Mucosa of descending colon (tissue), 3 donors: Measurements from ENCODE around the gene OPRD1. TPM values are rescaled to one million over a fixed set of nuclear protein-coding genes. Genes with fewer than 3 reads are reported as not detected.
"Not testable (repeated sequence)": the region's sequence is repeated elsewhere in the genome, so short reads cannot be mapped to it uniquely, and the experiment has no call there.

ENCODE experiments used
- ATAC-seq: fragments of 200-7000 bp; cut with Tn5 transposase; one replicate; pipeline ENCODE4 v1.9.1; 2020; ENCODE audit warnings: mild to moderate bottlenecking, moderate library complexity
- DNase-seq, 3 donors: peaks; one replicate each; pipeline ENCODE4 v3.0.0-alpha.2; 2020
- H3K36me3 ChIP-seq: fragments of 200-600 bp; one replicate; pipeline ENCODE4 v1.8.0; 2021; ENCODE audit warnings: low read depth, mild to moderate bottlenecking
- H3K4me1 ChIP-seq: fragments of 200-600 bp; one replicate; pipeline ENCODE4 v1.8.0; 2021; ENCODE audit warnings: low read depth, mild to moderate bottlenecking
- H3K4me3 ChIP-seq: fragments of 200-600 bp; one replicate; pipeline ENCODE4 v1.8.0; 2021; ENCODE audit warnings: mild to moderate bottlenecking
- H3K9me3 ChIP-seq: fragments of 200-600 bp; one replicate; pipeline ENCODE4 v1.8.0; 2021; ENCODE audit warnings: mild to moderate bottlenecking
- intact Hi-C, 2 donors: fragments of 100-400 bp; cut with DNase I in 1 of 2; cut with micrococcal nuclease in 1 of 2; formaldehyde crosslinking; loops; one replicate each; pipeline versions ENCODE4 v1.11.0 to v1.11.1; 2022; cut with DNase I, micrococcal nuclease
- total RNA-seq, 3 donors: library from RNA; stranded (reverse); fragmentation: NEBNext Ultra II Directional in 2 of 3; extraction: Animal tissue kit (Norgen Biotek cat#: 25700) in 2 of 3; gene quantifications; one replicate each; pipeline versions ENCODE4 v1.2.1 to v1.2.4, GENCODE V29; 2021 to 2023
- TF ChIP-seq, protein P1 (sequence below): fragments of 200-600 bp; IDR thresholded peaks from one replicate; pipeline ENCODE4 v1.8.0; 2022; ENCODE audit warnings: antibody characterized with exemption, mild to moderate bottlenecking
- donor health status: DM: no; HTN: no; CAD: no; lungs with moderate emphysema.
- donor health status: DM: no; HTN: no; CAD: no.
- donor health status: DM: no; HTN: yes; CAD: no.

OPRD1 gene
- total RNA-seq, 3 donors from 2014 or later, result 0.06 to 1.1 (median 0.48) TPM

DNA sequence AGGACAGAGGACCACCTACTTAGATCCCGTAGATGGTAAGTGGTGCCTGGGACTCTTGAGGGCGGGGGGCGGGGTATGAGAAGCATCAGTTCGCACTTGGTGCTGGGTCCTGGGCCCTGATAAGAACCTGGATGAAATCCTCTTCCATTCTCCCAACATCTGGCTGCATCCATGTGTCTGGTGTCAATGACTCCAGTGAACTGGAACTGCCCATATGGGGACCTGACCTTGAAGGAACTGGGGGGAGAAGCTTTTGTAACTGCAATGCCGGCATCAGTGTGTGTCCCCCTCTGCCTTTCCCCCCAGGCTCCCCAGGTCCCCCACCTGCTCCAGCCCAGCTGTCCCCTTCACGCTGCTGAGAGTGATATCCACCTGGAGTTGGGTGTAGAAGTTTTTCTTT is 52.7 kb downstream of the OPRD1 start:
- no peaks in the 10 kb centered on the region for H3K9me3 ChIP-seq
- intact Hi-C loops, result no loop called here
- DNase-seq (no peak), ATAC-seq (no peak)
- H3K4me3 ChIP-seq, result no peak overlapping the region
- H3K36me3 ChIP-seq, result no peaks in the 10 kb centered on the region
- peaks cover 6% of the 10 kb centered on the region for H3K4me1 ChIP-seq
- TF ChIP-seq, protein P1, sequence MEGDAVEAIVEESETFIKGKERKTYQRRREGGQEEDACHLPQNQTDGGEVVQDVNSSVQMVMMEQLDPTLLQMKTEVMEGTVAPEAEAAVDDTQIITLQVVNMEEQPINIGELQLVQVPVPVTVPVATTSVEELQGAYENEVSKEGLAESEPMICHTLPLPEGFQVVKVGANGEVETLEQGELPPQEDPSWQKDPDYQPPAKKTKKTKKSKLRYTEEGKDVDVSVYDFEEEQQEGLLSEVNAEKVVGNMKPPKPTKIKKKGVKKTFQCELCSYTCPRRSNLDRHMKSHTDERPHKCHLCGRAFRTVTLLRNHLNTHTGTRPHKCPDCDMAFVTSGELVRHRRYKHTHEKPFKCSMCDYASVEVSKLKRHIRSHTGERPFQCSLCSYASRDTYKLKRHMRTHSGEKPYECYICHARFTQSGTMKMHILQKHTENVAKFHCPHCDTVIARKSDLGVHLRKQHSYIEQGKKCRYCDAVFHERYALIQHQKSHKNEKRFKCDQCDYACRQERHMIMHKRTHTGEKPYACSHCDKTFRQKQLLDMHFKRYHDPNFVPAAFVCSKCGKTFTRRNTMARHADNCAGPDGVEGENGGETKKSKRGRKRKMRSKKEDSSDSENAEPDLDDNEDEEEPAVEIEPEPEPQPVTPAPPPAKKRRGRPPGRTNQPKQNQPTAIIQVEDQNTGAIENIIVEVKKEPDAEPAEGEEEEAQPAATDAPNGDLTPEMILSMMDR, result no peak

DNA sequence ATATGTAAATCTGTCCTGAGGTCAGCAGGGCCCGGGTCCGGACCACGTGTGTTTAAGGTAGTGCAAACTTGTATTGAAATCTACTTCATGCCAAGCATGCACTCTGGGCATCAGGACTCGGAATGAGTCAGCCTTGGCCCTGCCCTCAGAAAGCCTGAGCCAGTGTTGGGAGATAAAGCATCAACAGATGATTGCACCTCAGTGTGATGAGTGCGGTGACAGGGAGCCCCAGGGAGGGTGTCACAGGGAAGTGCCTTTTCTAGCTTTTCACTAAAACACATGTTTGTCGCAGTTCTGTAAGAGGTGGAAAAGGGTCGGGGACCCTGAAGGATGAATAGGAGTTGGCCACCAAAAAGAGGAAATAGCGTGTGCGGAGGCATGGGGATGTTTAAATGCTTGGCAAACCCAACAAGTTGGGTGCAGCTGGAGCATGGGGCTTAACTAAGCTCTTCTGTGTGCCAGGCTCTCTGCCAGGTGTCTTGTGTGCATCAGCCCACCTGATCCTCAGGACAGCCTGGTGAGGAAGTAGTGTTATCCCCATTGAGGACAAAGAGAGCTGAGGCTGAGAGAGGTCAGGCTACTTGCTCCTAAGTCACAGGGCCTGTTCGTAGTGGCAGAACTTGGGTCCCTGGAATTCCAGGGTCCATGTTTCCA is 54.2 kb downstream of the OPRD1 start:
- intact Hi-C loops, result no loop called here
- Histone ChIP-seq H3K36me3 (no peaks in the 10 kb centered on the region), H3K9me3 (no peaks in the 10 kb centered on the region), H3K4me3 (no peak overlapping the region), H3K4me1 (no peaks in the 10 kb centered on the region)
- ATAC-seq (no peak), DNase-seq (no peak)
- TF ChIP-seq, protein P1, result no peak

DNA sequence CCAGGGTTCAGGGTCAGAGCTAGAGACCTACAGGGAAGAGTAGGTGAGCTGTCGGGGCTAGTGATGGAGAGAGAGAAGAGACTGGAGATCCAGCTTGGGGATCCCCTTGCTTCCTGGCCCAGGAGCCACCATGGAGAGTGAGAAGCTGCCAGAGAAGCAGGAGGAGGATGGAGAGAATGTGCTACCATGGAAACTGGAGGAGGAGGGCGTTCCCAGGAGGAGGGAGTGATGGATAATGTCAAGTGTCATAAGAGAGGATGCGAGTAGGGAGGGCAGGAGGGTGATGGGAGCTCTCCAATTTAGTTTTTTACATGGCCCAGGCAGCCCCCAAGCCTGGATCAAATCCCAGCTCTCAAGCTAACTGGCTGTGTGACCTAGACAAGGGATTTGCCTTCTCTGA is 55.9 kb downstream of the OPRD1 start:
- ATAC-seq (no peak), DNase-seq (no peak)
- Histone ChIP-seq H3K9me3 (no peaks in the 10 kb centered on the region), H3K4me3 (no peak overlapping the region), H3K36me3 (no peaks in the 10 kb centered on the region), H3K4me1 (no peaks in the 10 kb centered on the region)
- intact Hi-C loops, result no loop called here
- TF ChIP-seq, protein P1, result no peak

DNA sequence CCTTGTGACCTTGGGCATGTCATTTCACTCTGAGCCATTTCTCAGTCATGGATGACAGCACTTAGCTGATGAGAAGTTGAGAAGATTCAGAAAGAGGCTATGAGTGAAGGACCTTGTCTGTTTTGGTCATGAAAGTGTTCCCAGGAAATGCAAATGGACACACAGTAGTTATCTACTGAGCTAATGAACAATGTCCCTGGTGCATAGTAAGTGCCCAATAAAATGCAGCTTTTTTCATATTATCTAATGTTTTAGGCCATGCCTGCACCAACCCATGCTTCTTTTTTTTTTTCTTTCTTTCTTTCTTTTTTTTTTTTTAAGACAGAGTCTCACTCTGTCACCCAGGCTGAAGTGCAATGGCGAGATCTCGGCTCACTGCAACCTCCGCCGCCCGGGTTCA is 58.0 kb downstream of the OPRD1 start:
- intact Hi-C loops, result loop anchor here (5.0 to 10.0 kb wide), 3 partner anchors 83 to 345 kb away; no protein-coding TSS in a partner anchor
- TF ChIP-seq, protein P1, result no peak
- ATAC-seq (no peak), DNase-seq (no peak)
- no peaks in the 10 kb centered on the region for H3K4me1 ChIP-seq
- H3K36me3 ChIP-seq, result no peaks in the 10 kb centered on the region
- no peak overlapping the region for H3K4me3 ChIP-seq
- no peaks in the 10 kb centered on the region for H3K9me3 ChIP-seq

DNA sequence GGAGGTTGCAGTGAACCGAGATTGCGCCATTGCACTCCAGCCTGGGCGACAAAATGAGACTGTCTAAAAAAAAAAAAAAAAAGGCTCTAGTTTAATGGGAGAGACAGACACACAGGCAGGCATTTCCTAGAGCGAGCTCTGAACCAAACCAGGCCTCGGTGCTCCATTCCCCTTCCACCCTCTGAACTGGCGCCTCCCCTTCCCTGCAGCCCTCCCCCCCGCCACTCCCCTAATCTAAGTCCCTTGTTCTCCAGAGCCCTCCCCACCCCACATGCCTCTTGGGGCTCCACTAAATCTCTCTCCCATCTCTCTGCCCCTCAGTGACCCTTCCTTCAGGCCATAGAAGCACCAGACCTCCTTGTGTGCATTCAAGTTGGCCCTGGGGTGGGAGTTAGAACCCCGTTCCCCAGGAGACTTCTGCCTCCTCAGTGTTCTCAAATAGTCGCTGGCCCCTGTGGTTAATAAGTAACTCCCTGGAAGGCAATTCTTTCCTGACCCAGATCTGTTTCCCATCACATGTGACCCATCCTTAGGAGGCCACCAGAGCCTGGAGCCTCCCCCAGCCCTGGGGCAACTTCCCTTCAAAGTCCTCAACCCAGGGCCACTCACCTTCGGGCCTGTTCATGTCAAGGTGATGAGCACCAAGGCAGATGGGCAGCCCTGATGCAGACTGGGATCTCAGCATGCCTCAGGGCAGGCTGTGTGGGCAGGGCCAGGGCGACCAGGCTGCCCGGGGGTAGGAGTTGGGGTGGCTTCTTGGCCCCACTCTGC is 59.8 kb downstream of the OPRD1 start:
- Histone ChIP-seq H3K4me1 (no peaks in the 10 kb centered on the region), H3K36me3 (no peaks in the 10 kb centered on the region), H3K4me3 (no peak overlapping the region), H3K9me3 (no peaks in the 10 kb centered on the region)
- intact Hi-C loops, result loop anchor here (5.0 to 10.0 kb wide), 3 partner anchors 85 to 347 kb away; no protein-coding TSS in a partner anchor
- TF ChIP-seq, protein P1, result no peak
- DNase-seq, result no peak
- no peak for ATAC-seq

DNA sequence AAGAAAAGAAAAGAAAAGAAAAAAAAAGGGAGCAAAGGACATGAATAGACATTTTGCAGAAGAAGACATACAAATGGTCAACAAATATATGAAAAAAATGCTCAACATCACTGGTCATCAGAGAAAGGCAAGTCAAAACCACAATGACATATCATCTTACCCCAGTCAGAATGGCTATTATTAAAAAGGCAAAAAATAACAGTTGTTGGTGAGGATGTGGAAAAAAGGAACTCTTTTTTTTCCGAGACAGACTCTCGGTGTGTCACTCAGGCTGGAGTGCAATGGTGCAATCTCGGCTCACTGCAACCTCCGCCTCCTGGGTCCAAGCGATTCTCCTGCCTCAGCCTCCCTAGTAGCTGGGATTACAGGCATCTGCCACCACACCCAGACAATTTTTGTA is 63.2 kb downstream of the OPRD1 start:
- DNase-seq, H3K4me1 ChIP-seq, H3K36me3 ChIP-seq, H3K9me3 ChIP-seq, ATAC-seq, H3K4me3 ChIP-seq: not testable (repeated sequence)
- intact Hi-C loops, result loop anchor here (10.0 kb wide), 2 partner anchors 90 to 350 kb away; no protein-coding TSS in a partner anchor
